SK-MEL-5 (cell line): ENCODE data around the gene CREB3L4. TPM values are rescaled to one million over a fixed set of nuclear protein-coding genes. Genes with fewer than 3 reads are reported as not detected.

Experiments
- DNase-seq: peaks from one replicate; pipeline ENCODE4 v3.0.0-alpha.2; 2016; ENCODE audit warnings: low read depth, low spot score
- in situ Hi-C: cut with HindIII; loops from 2 replicates; pipeline ENCODE4 v1.10.0; 2016; ENCODE audit warnings: low sequenced_read_pairs, high pct_unique_total_duplicates, low pct_unique_long_range_greater_than_20kb
- total RNA-seq: library from RNA; depleted of rRNA; stranded (reverse); fragments of >200 nt; shearing (Covaris generic); gene quantifications from 2 replicates; pipeline ENCODE4 v1.2.3, GENCODE V29; 2014

Gene CREB3L4
- total RNA-seq, 1 experiment from 2014 or later, result 23.8 TPM

- no peak for DNase-seq
- in situ Hi-C loops, result no loop called here
Measured at GRCh38 chr1:153933430-153933829, 34.3 kb upstream of the CREB3L4 start.

DNA sequence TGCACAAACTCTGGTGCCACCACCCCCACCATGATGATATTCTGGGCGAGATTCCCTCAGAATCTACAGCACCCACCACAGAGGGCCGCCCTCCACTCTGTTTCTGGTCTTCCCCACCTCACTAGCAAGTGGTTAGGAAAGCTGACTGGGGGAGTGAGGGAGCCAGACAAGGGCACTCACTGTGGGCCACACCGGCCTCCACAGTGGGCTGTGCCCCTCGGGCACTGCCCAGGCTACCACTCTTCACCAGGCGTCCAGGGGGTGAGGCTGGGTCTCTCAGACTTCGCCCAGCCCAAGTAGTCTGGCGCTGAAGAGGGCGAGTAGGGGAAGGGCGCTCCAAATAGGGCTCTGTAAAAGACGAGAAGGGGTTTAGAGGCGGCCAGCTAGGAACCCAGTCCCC is 33.7 kb upstream of the CREB3L4 start:
- in situ Hi-C loops, result no loop called here
- no peak for DNase-seq

- no peak for DNase-seq
- in situ Hi-C loops, result no loop called here
Measured at GRCh38 chr1:153934746-153935145, 33.0 kb upstream of the CREB3L4 start.

DNA sequence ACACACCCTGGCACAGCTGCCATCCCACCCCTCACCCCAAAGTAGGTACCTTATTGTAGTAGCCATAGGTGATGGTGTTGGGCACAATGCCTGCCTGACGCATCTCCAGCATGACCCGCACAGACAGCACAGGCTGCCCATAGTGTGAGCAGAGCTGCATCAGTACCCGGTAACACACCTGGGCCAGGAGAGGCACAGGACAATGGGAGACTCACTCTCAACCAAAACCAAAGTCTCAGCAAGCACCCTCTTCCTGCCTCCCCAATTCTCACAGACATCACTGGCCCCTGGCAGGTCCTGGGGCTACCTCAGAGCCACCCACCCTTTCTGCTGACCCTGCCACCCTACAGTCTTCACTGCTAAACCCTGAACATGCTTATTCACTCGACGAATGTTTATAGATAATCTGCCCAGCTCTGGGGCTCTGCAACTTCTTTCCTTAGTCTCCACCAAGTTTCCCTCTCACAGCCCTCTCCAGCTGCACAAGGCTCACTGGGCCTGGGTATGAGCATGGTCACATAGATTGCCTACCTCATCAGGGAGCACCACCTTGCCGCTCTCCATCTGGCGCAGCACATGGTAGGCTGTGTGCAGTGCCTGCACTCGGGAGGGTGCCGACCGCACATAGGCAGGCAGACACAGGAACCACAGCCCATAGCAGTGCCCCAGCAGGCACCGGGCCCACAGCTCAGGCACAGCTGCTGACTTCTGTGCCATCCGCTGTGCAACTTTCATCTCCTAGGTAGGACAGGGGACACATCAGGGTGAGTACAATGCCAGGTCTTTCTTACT is 31.5 kb upstream of the CREB3L4 start:
- in situ Hi-C loops, result no loop called here
- no peak for DNase-seq

GRCh38 chr1:153937331-153937730 is 30.4 kb upstream of the CREB3L4 start:
- DNase-seq, result no peak
- in situ Hi-C loops, result no loop called here

DNA sequence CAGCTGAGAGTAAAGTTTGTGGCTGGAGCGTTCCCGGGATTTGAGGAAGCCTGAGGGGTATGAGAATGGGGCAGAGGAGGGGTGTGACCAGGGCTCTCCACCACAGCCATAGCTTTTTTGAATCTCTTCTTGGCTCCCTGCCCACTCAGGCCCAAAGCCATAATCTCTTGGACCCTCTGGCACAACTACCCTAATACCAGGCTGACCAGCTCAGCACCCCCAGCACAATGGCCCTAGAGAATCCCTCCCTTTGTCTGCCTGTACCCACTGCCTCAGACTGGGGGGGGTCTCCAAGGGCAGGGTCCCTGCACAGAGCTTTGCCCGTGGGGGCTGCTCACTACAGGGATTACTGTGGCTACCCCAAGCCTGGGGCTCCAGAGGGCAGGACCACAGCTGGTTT is 28.7 kb upstream of the CREB3L4 start:
- no peak for DNase-seq
- in situ Hi-C loops, result no loop called here

DNA sequence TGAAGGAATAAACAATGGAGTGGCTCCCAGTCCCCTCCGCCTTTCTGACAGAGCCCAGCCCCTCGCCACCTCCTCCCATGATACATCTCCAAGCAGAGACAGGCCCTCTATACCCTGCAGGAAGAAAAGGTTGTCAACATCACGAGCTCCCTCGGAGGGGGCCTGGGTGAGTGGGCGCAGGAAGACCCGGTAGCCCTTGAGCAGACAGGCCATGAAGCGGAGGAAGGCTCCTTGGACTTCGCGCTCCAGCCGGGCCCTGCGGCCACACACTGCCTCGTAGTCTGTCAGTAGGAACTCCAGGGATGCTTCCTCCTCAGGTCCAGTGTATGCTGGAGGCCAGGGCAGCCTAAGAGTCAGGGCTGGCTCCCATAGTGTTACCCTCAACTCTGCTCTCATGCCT is 28.2 kb upstream of the CREB3L4 start:
- in situ Hi-C loops, result no loop called here
- DNase-seq, result no peak

DNA sequence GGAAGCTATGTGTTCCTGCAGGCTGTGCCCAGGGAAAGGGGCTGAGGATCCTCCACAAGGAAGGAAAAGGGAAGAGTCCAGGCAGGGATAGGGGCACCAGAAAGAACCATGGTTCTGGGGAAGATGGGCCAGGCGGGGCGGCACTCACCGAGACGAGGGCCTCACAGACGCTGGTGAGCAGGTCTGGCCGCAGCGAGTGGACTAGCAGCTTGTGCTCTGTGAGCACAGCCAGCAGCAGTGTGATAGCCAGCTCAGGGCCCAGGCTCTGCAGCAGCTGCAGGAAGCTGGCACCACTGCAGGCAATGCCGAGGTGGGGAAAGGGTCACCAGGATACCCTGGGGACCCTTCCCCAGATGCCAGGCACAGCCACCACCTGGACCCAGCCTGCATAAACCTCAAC is 26.9 kb upstream of the CREB3L4 start:
- in situ Hi-C loops, result no loop called here
- DNase-seq, result no peak

DNA sequence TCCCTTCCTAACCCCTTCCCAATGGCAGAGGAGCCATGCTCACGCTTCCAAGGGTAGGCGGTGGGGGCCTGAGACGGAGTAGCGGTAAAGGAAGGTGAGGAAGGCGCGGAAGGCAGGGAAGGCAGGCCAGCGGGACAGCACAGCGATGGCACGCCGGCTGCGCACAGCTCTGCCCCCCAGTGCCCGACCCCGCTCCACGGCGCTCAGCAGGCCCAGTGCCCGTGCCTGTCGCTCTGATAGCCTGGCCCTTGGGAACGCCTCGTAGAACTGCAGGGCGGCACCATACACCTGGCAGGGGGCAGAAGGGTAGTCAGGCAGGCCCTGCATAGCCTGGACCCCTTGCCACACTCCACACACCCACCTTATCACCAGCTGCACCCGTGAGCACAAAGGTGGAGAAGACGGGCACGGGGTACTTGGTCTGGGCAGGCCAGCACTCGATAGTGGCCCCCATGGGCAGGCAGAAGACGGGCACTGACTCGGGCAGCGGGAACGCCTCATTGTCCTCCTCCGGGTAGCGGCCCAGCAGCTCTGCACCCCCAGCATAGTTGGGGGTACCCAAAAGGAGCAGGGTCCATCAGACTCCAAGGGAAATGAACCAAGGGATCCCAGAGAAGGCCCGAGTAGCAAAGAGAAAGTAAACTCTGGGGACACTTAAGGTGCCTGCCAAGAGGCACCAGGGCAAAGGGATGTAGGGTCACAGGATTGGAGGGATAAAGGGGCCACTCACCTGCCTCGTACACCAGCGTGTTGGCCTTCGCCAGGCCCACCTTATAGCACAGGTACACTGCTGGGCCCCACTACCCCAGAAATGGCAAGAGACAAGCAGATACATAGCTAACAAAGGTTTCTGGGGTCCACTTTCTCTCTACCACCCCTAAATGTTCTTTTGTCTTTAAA is 25.6 kb upstream of the CREB3L4 start:
- in situ Hi-C loops, result no loop called here

DNA sequence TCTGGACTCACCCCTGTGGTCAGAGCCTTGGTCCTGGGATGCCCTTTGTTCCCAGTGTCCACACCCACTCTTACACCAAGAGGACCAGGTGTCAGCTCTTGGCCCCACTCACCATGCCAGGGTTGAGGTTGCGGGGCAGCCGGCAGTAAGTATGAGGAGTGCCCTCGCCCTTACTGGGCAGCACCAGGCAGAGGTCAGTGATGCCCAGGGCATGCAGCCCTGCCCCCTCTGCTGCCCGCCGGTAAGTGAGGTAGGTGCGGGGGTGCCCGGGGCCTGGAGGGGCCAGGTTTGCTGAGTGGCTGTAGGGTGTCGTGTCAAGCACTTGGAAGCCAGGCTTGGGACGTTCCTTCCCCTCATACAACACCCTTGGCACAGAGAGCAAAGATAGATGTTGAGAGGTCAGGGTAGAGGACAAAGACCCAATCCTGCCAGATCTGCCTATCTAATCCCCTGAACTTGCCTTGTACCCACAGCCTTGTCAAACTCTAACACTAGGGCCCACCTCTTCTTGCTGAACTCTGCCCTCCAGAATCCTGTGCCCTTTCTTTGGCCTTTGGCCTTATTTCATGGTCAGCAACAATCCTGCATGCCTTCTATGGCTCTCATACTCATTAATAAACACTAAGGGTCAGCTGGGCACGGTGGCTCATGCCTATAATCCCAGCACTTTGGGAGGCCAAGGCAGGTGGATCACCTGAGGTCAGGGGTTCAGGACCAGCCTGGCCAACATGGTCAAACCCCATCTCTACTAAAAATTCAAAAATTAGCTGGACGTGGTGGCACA is 24.7 kb upstream of the CREB3L4 start:
- no peak for DNase-seq
- in situ Hi-C loops, result no loop called here

More for the DNA sequence above, 25.6 kb upstream of the CREB3L4 start:
- DNase-seq, result no peak

- no peak for DNase-seq
- in situ Hi-C loops, result no loop called here
Measured at GRCh38 chr1:153944005-153944826, 23.5 kb upstream of the CREB3L4 start.

GRCh38 chr1:153944827-153945117 is 22.9 kb upstream of the CREB3L4 start:
- in situ Hi-C loops, result no loop called here

GRCh38 chr1:153945131-153945794 is 22.4 kb upstream of the CREB3L4 start:
- in situ Hi-C loops, result no loop called here
- DNase-seq, result peak; percentile 31

More at GRCh38 chr1:153944827-153945117, 22.9 kb upstream of the CREB3L4 start:
- no peak for DNase-seq

DNA sequence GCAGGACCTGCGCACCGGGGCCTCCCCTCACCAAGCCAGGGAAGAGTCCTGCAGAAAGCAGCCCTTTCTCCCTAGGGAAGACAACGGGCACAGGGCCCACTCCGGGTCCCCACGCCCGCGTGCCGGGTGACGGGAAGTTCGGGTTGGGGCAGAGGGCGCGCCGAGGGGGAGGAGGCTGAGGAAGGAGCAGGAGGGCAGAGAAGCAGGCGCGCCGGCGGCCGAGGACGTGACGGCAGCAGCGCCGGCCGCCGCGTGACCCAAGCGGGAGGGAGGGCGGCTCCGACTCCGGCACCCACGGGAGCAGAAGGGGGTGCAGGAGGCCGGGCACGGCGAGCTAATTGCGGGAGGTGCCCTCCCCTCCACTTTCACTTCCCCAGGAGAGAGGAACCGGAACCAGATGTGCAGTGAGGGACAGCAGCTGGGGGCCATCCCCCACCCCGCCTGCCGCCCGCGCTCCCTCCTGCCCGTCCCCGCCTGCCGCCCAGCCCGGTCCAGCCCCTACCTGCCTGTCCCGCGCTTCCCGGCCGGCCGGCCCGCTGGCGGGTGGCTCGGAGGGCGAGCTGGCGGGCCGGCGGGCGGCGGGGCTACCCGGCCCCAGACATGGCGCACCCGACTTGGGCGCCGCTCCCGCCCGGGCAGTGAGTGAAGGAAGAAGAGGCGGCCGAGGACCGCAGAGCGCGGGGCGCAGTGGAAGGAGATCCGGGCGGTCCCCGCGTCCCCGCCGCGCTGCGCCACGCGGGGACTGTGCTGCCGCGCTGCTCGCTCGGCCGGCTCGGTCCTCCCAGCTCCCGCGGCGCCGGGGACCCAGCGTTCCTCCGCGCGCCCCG is 21.7 kb upstream of the CREB3L4 start:
- in situ Hi-C loops, result no loop called here
- DNase-seq, result peak; percentile 81

- in situ Hi-C loops, result no loop called here
- DNase-seq, result peak; percentile 87
Measured at GRCh38 chr1:153946622-153947241, 21.0 kb upstream of the CREB3L4 start, which contains the start of gene DENND4B. Gene DENND4B (minus strand): TSS chr1:153946718. CDS start chr1:153944374, 2,344 bp downstream.

- in situ Hi-C loops, result no loop called here
- DNase-seq, result no peak
Measured at GRCh38 chr1:153951183-153951582, 16.5 kb upstream of the CREB3L4 start.
